ENCODE measurements around the gene IFT80.
"Not testable (repeated sequence)": the region's sequence is repeated elsewhere in the genome, so short reads cannot be mapped to it uniquely, and the experiment has no call there.

Gene IFT80

DNA sequence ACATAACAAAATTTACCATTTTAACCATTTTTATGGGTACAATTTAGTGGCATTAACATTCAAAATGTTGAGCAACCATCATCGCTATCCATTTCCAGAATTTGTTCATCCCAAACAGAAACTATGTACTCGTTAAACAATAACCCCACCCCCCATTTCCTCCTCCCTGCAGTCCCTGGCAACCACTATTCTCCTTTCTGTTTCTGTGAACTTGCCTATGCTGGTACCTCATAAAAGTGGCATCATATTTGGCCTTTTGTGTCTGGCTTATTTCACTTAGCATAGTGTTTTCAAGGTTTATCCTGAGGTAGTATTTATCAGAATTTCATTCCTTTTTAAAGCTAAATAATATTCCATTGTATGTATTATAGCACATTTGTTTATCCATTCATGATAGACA, 141.4 kb downstream of the IFT80 start:
- no peak for DNase-seq

DNA sequence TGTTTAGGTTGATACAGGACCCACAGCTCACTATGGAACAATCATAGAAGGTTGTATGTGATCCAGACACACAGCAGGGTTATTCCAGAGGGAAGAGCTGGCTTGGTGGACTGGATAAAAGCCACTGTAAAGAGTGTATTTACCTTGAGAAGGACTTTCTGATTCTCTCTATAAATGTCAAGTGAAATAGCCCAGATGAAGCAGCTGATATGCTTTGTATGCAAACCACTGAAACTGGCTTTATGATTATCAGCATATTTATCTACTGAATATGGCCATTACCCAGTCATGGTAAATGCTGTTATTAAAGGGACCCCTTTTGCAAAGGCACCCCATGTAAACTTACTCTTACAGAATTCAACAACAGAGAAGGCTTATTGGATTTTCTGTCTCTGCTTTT, 145.7 kb downstream of the IFT80 start:
- DNase-seq, result no peak

DNA sequence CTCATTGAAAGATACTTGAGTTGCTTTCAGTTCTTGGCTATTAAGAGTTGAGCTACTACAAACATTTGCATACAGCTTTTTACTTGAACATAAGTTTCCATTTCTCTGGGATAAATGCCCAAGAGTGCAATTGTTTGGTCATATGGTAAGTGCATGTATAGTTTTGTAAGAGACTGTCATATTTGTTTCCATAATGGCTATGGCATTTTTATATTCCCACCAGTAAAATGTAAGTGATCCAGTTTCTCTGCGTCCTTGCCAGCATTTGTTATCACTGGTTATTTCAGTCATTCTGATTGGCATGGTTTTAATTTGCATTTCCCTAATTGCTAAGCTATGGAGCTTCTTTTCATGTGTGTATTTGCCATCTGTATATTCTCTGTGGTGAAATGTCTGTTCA, 151.3 kb downstream of the IFT80 start:
- no peak for DNase-seq

DNA sequence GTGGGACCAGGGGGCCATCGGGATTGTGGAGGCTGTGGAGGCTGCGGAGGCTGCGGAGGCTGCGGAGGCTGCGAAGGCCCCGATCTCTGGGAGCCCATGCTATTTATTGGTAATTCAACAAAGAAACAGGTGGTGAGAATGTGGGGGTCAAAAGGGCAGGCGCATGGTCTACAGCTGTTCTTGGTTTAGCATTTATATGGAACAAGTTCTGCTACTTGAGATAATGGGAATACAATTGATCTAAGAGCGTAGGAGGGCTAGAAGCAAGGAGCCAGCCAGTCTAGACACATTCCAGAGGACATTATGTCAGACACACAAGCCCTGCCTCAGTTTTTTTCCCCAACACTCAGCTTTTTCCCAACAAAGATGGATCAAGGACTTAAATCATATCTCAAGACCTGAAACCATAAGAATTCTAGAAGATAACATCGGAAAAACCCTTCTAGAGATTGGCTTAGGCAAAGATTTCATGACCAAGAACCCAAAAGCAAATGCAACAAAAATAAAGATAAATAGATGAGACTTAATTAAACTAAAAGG, 153.7 kb downstream of the IFT80 start:
- no peak for DNase-seq

DNA sequence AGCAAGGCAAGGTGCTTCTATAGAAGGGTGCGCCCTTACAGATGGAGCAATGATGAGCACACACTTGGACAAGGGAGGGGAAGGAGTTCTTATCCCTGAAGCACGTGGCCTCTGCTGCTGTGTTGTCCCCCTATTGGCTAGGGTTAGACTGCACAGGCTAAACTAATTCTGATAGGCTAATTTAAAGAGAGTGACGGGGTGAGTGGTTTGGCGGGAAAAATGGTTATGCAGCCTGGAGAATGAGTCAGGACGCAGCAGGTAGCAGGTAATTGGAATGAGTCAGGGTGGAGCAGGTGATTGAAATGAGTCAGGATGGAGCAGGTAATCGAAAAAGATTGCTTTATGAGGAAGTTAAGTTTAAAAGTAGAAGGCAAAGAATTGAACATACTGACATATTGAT, 158.3 kb downstream of the IFT80 start:
- DNase-seq, result not testable (repeated sequence)

DNA sequence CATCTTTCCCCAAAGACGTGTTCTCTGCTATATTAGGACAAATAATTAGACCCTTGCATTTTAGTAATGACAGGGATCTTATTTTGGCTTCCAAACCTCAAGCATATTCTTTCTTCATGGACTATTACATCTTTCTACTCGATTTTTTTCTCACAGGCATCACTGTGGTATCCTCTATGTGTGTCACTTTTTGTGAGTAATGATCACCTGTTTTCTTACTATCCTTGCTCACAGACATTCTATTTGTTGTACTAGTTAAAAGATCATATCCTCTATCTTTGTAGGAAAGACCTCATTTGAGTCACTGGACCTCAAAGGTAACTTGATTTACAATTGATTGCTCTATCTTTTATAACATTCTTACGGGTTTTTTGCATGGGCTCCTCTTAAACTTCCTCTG, 167.0 kb downstream of the IFT80 start:
- no peak for DNase-seq

DNA sequence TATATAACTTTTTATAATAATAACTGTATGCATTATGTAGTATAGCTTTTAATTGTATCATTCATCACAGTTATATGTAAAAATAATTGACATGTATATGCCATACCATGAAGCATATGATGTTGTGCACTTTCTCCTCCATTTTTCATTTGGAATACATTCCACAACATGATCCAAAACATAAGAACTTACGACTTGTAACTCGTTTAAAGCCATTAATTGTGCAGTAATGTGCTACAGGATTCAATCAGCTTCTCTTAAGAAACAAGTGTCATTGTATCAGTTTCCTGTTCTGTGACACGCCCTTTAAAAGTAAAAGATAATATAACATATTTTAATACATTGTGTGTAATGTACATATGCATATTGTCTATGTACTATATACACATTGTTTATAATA, 171.6 kb downstream of the IFT80 start:
- DNase-seq, result no peak

DNA sequence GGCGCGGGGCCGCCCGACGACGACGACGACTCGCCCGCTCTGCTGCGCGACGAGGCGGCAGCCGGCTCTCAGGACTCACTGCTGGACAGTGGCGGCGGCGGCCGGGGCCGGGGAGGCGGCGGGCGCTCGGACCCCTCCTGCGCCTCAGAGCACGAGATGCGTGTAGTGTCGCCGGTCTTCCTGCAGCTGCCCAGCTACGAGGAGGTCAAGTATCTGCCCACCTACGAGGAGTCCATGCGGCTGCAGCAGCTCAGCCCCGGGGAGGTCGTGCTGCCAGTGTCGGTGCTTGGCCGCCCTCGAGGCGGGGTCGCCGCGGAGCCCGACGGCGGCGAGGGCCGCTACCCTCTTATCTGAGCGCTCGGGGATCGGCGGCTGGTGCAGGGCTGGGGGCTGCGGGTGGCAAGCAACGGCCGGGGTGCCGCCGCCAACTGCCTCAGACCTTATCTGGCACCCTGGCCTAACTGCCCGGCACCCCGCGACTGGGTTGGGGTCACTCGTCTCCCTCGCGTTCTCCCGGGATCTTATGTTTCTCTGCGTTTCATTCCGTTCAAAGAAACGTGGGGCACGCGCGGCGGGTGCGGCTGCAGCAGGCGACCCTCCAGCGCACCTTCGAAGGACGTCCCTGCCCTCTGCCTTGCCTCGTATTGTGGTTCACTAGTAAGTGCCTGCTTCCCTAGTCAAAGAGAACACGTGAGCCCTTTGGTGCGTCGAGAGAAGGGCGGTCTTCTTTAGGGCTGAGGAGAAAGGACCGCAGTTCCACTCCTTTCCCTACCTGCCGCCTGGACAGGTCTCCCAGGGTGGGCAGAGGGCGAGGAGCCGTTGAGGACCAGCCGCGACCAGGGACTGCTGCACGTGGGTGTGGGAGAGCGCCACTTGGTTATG, 172.8 kb downstream of the IFT80 start:
- DNase-seq, result no peak

DNA sequence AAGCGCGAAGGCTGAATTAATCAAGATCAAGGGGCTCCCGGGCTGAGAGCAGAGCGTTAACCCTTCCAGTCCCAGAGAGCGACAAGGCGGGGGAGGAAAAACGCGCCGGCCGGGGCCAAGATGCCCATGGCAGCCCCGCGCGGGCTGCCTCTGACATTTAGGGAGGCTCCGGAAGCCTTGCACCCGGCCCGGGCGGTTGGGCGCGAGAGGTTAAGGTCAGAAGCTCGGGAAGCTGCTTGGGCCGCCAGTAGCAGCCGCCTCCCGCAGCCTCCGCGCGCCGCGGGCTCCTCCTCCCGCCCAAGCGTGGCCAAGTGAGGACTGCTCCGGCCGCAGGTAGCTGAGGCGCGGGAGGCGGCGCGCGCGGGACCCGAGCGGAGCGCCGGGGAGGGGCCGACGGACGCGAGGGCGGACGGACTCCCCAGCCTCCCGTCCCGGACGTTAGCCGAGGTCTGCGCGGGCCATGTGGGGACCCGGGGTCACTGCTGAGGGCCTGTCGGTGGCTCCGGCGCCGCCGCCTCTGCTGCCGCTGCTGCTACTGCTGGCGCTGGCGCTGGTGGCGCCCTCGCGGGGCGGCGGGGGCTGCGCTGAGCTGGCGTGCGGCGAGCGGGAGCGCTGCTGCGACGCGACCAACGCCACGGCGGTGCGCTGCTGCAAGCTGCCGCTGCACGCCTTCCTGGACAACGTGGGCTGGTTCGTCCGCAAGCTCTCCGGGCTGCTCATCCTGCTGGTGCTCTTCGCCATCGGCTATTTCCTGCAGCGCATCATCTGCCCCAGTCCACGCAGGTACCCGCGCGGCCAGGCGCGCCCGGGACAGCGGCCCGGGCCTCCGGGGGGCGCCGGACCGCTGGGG, 173.6 kb downstream of the IFT80 start, which contains the start of gene C3orf80:
Gene C3orf80 (plus strand): TSS at position 247 of the 850 bp plus-strand sequence. CDS start 214 bp downstream, at position 461.
- DNase-seq, result peak; percentile 27

DNA sequence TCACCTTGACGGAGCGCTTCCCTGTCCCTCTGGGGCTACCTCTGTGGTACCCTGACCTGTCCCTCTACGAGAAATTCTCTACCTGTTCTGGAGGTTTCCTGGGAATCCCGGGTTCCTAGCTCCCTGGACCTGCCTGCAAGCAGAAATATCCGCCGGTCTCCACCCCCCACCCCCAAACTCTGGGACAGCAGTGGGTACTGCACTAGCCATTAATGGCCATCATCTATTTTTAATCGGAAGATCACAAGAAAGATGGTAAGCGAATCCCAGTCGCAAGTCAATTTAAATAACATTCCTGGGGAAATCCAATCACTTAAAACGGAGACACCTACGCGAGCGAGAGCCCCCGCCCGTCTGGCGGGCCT, 174.2 kb downstream of the IFT80 start:
- DNase-seq, result no peak

DNA sequence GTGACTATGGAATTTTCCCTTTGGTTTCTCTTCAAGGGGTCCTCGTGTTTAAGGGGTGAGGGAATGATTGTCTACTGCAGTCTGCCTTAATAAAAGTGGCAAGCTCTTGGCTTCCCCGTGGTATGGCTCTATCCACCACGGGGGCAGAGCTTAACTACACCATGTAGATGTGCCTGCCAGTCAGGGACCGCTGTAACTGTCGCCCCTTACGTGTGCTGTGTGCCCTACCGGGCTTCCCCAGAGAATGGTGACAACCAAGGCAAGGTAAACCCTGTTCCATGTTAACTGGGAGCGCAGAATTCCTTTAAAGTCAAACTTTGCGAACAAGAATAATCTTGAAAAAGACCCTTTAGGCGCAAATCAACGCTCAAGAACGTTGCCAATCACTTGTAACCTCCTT, 174.8 kb downstream of the IFT80 start:
- no peak for DNase-seq

DNA sequence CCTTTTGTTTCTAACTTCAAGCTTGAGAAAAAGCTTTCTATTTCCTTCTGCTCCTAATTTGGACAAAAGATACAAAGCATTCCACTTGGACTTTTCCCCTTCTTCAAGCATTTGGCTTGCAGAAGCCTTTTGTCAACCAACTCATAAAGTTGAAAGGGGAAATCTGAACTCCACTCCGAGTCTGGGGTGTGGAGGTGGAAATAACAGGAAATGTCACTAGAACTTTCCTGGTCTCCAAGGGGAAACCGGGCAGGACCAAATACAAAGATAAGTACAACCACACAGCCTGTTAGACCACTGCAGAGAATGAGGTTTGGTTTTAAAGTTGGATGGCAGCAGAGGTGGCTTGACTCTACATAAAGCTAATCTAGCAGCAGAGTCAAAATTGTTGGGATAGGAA, 178.0 kb downstream of the IFT80 start:
- no peak for DNase-seq

DNA sequence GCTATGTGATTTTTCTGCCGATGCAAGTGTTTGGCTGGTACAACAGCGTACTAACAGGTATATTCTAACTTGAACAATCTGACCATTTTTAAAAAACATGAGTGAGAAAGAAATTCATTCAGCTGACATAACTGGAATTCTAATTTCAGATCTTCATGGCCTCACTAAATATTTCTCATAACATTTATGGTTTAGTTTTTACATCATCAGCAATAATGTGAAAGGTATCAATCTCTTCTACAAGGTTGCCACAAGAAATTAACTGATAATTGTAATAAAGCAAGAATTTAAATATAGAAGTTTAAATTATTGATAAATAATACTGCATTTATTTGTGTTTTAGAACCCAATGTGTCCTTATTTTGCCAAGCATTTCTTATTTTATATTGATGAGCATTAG, 179.0 kb downstream of the IFT80 start:
- no peak for DNase-seq

DNA sequence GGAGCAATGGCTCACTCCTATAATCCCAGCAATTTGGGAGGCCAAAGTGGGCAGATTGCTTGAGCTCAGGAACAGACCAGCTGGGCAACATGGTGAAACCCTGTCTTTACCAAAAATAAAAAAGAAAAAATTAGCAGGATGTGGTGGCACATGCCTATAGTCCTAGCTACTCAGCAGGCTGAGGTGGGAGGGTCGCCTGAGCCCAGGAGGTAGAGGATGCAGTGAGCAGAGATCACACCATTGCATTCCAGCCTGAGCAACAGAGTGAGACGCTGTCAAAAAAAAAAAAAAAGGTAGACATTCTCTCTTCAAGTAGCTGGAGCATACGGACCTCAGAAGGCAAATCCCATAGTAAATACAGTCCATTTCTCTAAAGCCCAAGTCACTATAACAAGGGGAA, 180.9 kb downstream of the IFT80 start:
- no peak for DNase-seq

DNA sequence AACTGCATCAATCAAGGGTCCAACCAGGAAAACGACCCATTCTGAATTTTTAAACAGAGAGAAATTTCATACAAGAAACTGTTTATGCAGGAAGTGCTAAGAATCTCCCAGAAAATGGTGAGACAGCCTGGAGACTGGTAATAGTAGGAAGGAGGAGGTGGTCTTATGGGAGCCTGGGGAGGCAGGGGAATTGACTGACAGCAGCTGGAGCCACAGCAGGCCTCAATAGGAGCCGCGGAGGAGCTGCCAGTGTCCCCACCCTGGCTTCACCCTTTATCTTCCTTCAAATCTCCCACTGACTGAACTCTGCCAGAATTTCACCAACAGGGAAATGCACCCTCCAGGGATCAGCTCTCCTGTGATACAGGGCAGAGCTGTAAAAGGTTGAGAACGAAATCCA, 181.3 kb downstream of the IFT80 start:
- no peak for DNase-seq

DNA sequence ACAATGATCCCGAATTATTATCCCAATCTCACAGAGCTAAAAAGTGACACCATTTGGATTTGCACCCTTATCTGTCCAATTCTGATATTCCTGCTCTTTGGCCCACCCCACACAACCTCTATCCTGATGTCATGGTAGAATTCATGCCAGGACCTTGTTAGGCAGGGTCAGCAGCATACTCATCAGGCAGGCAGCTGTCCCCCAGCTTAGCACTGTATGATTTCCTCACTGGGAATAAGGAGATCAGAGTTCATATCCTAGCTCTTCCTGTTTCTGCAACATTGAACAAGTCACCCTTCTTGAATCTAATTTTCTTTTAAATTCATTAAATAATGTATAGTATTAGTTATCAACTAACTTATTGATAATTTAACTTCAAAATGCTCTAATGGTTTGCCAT, 185.8 kb downstream of the IFT80 start:
- DNase-seq, result no peak

DNA sequence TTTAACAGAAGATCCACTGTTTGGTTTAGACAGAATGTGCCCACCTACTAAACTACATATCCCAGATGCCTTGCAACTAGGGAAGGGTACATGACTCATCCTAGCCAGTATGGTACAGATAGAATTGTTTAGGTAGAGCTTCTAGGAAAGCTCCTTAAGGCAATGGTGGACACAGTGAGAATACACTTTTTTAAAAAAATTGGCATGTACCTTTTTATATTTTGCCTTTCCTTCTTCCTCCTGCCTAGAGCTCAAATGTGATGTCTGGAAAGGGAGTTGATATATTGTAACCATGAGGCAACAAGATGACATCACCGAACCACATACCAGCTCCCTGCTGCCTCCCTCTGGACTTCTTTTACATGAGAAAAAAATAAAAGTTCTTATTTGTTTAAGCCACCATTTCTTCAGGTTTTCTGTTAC, 188.2 kb downstream of the IFT80 start:
- DNase-seq, result no peak

DNA sequence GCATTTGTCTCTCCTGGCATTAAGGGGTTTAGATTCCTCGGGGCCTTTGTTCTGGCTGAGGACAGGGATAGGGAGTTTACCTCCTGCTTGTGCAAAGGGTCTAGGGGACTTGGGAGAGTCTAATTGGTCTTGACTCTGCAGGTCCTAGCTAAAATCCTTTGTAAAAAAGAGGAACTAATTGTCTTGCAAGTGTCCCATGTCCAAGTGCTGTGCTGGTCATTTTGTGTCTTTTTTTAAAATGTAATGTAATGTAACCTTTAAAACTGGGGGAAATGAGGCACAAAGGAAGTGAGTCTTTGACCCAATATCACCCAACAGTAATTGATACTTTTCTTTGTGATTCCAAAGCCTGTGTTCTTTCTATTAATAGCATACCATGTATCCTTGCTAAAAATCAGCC, 188.7 kb downstream of the IFT80 start:
- DNase-seq, result no peak

All from activated CD8-positive, alpha-beta memory T cell treated with anti-CD3 and anti-CD28 coated beads, Interleukin-2, amount 50 U/mL, for 4 hours (primary cell).